ENCODE results near the gene ARHGAP18.

Gene ARHGAP18

GRCh38 chr6:129717277-129717676 lies 7.3 kb upstream of the ARHGAP18 start:
- DNase-seq: no peak

GRCh38 chr6:129713806-129714333 lies 3.9 kb upstream of the ARHGAP18 start:
- no peak for DNase-seq

DNA sequence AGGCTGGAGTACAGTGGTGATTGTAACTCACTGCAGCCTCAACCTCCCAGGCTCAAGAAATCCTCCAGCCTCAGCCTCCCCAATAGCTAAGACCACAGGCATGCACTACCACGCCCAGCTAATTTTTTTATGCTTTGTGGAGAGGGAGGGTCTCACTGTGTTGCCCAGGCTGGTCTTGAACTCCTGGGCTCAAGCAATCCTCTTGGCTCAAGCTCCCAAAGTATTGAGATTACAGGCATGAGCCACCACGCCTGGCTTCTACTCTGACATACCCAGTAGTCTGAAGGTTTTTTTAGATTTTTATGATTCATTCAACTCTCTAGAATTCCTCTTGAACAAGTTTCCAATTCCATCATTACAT lies 1.3 kb upstream of the ARHGAP18 start:
- DNase-seq: no peak

GRCh38 chr6:129710450-129711270 lies 683 bp upstream of the ARHGAP18 start:
- no peak for DNase-seq

GRCh38 chr6:129709196-129709768 lies 695 bp downstream of the ARHGAP18 start:
- no peak for DNase-seq

DNA sequence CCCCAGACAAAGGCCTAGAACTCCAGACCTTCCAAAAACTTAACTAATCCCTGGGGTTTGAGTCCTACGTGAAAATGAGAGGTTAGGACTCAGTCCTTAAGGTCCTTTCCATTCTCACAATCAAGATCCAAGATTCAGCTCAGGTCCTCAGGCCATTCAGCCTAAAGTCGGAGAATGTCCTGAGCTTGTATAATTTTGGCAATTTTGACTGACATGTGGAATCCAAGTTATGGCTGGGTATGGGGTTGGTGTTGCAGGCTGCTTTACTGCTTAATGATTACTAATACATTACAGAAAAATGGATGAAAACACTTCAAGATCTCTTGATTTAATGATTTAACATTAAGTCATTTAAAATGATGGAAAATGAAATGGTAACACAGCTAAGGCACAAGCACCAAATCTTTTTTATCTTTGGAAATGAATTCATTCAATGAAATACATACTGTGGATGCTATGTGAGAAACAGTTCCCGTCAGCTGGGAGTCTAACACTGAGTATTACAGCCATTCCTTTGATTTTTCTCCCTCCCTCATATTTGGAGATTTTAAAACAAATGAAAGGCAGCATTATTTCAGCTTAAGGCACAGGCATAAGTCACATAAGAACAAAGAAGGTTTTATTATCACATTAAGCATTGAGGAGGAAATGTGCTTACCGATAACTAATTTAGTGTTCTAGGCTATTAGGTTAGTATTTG lies 1.3 kb downstream of the ARHGAP18 start:
- no peak for DNase-seq

DNA sequence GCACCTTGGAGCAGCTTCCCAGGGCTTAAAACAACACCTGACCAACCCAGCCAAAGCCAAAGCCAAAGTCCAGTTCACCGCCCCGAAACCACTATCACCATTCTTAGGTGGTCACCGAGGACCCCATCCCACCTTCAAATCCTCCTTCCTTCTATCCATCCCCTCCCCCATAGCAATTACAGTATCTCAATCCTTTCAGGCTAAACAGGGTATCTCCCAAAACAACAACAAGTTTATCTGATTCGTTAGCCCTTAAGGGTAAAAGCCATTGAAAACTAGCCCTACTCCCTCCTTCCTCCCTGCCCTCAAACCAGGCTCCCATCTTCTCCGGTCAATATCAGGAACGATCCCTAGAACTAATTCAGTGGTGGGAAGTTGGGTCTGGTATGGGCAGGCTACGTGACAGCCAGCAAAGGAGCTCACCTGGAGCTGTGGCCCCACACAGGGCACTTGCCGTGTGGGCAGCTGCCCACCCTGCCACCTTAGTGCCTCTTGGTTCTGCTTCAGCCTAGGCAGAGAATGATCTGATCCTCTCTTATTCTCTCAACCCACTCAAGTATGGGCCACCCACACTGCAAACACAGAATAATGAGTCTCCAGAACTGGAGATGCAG lies 2.0 kb downstream of the ARHGAP18 start:
- no peak for DNase-seq

DNA sequence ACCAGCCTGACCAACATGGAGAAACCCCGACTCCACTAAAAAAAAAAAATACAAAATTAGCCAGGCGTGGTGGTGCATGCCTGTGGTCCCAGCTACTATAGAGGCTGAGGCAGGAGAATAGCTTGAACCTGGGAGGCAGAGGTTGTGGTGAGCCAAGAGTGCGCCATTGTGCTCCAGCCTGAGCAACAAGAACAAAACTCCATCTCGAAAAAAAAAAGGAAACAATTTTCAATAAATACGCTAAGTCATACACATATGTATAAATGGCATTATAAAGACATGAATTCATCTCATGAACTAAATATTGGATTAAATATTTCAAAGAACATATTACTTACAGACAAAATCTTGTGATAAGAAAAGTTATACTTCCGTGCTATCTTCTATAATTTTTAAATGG lies 2.9 kb downstream of the ARHGAP18 start:
- DNase-seq: no peak

DNA sequence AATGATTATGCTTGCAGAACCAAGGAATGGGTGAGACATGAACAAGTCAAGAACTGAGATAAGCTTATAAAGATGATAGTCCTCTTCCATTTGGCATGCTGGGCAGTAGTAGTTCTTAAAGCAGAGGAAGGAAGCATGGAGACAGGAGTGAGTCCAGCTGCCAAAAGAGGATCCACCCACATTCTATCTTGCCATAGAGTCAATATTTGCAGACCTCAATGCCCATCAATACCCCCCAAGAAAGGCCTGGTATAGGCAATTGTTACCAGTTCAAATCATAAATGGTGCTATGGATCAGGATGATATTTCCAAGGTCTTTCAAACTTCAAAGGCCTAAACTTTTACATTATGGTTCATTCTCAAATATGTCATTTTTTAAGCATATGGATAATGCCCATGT lies 4.8 kb downstream of the ARHGAP18 start:
- DNase-seq: no peak

DNA sequence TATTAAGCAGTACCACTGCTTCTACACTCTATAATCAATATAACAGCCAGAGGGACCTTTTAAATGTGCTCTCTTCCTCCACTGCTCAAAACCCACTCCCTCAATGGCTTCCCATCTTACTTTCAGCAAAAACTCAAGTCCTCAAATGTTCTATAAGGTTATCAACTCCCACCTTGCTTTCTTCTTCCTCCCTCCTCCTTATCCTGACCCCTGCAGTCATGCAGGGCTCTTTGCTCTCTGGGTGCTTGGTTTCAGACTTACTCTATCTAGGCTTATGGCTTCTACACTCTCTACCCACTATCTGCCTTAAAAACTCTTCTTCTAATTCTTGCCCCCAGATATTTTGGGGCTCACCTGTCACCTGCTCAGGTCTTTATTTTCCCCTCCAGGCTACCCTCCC lies 5.3 kb downstream of the ARHGAP18 start:
- no peak for DNase-seq

- DNase-seq: no peak
These were observed 8.1 kb downstream of the ARHGAP18 start for GRCh38 chr6:129701721-129702455.

- no peak for DNase-seq
These were observed 9.3 kb downstream of the ARHGAP18 start for GRCh38 chr6:129700666-129701065.

DNA sequence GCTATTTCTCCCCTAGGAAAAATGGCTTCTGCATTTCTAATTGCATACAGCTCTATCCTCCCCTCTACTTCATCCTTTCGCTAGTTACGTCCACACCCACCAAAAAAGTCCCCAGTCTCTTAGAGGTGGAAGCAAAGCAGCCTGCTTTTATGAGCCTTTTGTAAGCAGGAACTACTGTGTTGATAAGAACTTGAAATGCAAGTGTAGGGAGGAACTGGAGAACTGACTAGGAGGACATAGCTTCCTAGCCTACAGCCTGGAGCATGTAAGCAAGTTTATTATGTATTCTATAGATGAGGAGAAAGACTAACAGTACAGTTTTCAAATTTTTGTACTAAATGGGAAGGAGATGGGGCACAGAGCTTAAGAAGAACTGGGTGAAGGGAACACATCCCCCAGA lies 10.3 kb downstream of the ARHGAP18 start:
- DNase-seq: no peak

DNA sequence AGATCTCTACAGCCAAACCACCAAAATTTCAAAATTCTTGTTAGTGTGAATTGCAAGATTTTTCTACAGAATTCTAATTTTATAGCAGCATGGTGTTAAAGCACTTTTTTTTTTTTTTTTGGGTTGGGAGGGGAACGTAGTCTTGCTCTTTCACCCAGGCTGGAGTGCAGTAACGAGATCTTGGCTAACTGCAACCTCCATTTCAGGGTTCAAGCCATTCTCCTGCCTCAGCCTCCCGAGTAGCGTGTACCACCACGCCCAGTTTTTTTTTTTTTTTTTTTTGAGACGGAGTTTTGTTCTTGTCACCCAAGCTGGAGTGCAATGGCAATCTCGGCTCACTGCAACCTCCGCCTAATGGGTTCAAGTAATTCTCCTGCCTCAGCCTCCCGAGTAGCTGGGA lies 11.5 kb downstream of the ARHGAP18 start:
- DNase-seq: no peak

DNA sequence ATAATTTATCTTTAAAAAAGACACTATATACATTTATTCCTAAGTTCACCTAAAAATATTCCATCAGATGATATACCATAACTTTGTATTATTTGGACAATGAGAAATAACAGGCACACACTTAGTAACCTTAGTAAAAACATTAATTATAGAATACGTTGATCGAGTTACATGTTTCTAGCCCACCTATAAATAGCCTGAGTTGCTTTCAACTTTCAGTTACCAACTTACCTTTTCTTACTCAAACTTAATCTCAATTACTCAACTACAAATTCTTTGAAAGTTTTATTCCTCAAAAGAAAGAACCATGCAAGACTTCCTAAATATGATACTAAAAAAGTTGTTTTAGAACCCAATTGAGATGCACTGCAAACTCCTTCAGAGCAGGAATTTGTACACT lies 12.2 kb downstream of the ARHGAP18 start:
- no peak for DNase-seq

GRCh38 chr6:129696843-129697242 lies 13.1 kb downstream of the ARHGAP18 start:
- DNase-seq: no peak

- no peak for DNase-seq
These were observed 14.0 kb downstream of the ARHGAP18 start for GRCh38 chr6:129696028-129696418.

DNA sequence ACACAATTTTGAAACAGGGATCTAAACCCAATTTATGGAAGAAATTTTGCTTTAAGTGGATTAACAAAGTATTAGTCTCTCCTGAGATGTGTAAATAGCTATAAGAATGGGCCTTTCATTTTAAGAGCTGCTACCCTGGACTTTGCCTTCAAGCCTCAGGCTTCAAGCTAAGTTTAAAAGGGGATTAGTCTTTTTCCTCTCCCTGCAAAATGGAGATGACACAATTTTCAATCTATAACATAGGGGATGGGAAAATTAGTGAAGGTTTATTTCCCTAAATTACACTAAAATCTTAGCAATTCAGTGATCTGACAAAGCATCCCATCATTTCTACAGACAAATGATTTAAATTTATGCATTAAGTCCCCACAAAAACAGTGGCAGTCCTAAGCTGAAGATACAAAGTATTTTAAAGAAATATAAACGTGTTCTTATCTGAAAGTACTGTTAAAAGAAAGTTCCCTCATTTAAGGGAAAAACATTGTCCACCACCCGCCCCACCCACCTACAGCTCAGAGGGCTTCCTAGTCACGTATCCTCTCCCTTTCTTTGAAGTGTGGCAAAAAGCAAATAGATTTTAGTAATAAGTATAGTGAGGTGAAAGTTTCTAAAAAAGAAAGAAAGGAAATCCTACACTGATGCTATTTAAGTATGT lies 14.5 kb downstream of the ARHGAP18 start:
- DNase-seq: peak; percentile 15

DNA sequence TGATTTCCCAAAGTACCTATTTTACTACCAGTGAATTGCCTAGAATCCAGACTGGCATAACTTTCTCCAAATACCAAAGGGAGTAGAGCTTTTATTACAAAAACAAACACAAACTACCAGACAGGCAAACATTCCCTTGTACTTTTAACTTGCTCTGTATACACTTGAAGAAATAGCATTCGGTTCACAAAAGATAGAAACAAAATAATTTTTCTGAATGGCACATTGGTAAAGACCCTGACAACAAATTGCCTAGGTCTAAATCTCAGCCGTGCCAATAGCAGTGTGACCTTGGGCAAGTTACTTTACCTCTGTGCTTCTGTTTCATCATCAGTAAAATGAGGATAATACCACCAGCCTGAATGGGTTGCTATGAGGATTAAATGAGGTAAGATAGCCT lies 15.9 kb downstream of the ARHGAP18 start:
- no peak for DNase-seq

GRCh38 chr6:129692467-129692866 lies 17.5 kb downstream of the ARHGAP18 start:
- DNase-seq: no peak

- DNase-seq: no peak
These were observed 18.3 kb downstream of the ARHGAP18 start for GRCh38 chr6:129691709-129692108.

GRCh38 chr6:129691043-129691640 lies 18.8 kb downstream of the ARHGAP18 start:
- DNase-seq: no peak

Data from stimulated activated CD4-positive, alpha-beta T cell treated with anti-CD3 and anti-CD28 coated beads, Interleukin-4, amount 100 ng/mL, for 1 hour (primary cell).